GM21528 (cell line): ENCODE data around the gene OCSTAMP.
A peak's percentile ranks its signal among the peaks of the same experiment; 100 is the strongest.

Experiments used
- ATAC-seq: cut with Tn5 transposase; IDR thresholded peaks from one replicate; pipeline ENCODE4 v1.9.1; 2021; ENCODE audit warnings: mild to moderate bottlenecking, moderate library complexity; ENCODE audit not compliant: unreplicated experiment, low FRiP score

Gene OCSTAMP

GRCh38 chr20:46554828-46555227 lies 4.4 kb upstream of the OCSTAMP start:
- no peak for ATAC-seq

GRCh38 chr20:46553926-46554325 lies 3.5 kb upstream of the OCSTAMP start:
- ATAC-seq = no peak

DNA sequence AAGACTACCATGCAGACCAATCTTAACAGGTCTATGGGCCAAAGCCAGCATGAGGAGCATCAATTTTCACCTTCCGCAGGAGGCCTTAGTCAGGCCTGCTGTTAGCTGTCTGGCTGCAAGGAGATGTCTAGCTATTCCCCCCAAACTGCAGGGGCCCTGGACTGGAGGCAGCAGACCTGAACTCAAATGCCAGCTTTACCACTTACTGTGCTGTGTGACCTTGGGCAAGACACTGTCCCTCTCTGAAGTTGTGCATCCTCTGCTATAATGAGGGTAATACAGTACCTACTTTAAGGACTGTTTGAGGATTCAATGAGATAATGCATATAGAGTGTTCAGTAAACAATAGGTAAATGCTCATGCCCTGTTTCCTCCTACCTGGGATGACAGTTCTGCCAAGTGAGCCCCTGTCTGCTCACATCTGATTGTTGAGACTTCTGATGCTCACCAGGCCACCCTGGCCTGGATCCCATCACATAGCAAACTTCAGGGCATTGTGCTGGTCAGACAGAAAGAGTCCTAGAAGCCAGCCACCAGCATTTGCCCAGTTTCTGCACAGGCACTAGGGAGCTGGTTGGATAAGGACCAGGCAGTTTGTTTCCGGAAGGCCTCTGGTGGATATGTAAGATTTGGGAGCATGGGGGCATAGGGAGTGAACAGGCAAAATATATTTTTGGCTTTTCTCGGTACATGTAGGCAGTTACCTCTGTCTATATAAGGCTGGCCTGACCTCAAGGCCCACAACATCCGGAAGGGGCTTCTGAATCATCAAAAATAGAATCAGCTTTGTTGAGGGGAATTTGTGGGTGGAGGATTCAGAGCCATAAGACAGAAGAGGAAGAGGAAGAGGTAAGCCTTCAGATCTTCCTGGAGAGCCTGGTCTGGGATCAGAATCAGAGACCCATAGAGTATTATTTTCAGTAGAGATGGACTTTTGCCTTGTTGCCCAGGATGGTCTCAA lies 2.3 kb upstream of the OCSTAMP start:
- ATAC-seq = peak; percentile 43

DNA sequence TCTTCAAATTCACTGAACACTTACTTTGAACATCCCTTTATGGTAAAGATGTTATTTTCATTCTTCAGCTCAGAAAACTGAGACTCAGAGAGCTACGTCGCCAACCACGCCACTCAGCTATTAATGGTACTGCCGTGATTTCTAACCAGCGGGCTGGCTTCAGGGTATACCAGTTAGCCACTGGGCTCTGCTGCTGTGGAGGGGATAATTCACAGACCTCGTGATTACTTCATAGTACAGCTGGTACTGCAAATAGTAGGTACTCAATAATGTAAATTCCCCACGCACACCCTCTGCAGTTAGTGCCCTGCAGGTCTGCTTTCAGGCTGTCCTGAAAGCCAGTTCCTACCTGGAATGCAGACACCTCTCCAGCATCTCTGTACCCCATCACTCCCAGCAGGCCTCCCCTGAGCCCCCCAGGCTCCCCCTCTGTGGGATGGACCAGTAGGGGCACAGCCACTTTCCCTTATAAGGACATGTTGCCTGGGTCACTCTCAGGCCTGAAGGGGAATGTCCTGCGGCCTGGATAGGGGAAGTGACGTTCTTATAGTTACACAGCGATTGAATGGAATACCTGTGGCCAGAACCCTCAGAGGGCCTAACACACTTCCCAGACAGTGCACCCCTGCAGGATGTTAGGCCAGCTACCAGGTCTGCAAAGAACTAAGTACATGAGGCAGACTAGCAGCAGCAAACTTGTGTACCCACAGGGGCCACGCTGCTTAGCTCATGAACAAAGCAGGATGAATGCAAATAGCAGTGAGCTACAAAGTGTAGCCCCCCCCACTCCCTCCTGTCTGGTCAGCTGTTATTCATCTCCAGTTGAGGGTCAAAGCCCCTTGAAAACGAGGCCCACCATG lies 1.3 kb upstream of the OCSTAMP start:
- no peak for ATAC-seq

DNA sequence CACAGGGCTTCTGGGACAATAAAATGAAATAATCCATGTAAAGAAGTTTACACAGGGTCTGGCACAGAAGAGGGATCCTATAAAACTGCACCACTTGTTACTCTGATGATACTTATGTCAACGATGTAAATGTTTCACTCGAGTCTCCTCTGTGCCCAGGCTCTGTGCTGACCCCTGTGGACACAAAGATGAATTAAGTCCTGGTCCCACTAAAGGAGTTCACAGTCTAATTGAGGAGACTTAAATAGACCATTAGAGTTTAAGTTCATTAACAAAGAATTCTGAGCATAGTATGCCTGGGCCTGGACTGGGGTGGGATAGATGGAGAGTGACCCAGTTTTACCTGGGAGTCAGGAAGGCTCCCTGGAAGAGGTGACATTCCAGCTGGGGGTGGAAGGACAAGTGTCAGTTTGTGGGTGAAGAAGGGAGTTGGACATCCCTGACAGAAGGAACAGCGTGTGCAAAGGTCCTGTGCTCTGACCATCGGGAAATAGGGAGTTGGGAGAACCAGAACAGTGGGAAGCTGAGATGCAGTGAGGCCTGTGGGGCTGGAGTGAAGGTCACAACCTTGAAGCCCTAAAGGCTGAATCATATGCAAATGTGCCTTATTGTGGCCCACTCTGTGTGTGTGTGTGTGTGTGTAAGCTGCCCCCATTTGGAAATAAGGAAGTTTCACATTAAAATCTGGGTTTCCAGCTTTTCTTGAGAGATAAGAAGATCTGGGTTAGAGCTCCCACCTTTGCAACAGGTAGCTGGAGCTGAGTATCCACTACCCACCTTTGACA lies 1.1 kb downstream of the OCSTAMP start:
- ATAC-seq = no peak

- ATAC-seq = no peak
Observed at GRCh38 chr20:46548688-46549087, 1.8 kb downstream of the OCSTAMP start.

DNA sequence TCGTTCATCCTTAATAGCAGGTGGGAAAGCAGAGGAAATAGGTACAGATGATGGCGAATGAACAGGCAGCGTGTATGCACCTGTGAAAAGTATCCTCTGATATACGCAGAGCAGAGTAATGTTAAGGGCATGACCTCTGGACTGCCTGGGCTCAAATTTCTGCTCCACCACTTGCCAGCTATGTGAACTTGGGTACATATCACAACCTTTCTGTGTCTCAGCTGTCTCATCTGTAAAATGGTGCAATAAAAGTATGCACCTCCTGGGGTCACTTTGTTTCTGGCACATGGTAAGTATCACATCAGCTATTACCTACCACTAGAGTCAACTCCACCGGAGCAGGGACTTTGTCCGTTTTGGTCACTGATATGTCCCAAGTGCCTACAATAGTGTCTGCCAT lies 2.5 kb downstream of the OCSTAMP start:
- ATAC-seq = no peak

- ATAC-seq = no peak
Observed at GRCh38 chr20:46546936-46547335, 3.5 kb downstream of the OCSTAMP start.

DNA sequence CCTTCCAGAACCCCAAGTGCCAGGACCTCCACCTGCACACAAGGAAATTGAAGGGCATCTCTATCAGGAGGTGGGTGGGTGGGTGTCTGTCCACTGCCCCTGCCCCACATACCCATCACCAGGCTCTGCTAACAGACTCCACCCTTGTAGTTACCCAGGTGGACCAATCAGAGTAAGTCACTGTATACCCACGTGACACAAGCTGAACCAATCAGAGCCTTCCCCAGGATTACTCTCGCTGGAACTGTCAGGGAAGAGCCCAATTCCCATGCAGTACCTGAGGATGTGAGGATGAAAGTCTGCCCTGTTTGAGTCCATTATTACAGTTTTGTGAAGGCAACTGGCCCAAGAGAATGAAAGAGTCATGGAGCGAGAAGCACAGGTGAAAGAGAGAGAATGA lies 4.2 kb downstream of the OCSTAMP start:
- no peak for ATAC-seq

GRCh38 chr20:46545827-46546138 lies 4.7 kb downstream of the OCSTAMP start:
- ATAC-seq = no peak

- ATAC-seq = no peak
Observed at GRCh38 chr20:46545077-46545826, 5.2 kb downstream of the OCSTAMP start.

DNA sequence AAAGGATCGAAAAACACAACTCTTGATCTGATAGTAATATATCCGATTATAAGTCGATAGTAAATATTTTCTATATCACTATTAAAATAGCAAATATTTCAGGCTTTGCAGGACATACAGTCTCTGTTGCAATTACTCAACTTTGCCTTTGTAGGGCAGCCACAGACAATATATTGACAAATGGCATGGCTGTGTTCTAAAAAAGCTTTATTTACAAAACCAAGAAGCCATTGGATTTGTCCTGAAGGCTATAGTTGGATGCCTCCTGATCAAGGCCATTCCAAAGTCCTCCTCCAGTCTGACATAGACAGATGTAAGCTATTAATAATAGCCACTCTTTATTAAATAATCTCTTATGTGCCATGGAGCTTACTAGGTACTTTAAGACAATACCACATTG lies 5.9 kb downstream of the OCSTAMP start:
- ATAC-seq = no peak

- no peak for ATAC-seq
Observed at GRCh38 chr20:46543959-46544358, 6.5 kb downstream of the OCSTAMP start.

DNA sequence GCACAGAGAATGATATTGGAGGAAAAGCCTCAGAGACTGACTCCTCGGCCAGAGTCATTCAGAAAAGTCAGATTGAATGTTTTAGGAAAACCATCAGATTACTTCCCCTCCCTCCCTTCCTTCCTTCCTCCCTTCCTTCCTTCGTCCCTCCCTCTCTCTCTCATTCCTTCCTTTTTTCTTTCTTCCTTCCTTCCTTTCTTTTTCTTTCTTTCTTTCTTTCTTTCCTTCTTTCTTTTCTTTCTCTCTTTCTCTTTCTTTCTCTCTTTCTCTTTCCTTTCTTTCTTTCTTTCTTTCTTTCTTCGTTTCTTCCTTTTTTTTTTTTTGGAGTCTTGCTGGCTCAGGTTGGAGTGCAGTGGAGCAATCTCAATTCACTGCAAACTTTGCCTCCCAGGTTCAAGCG lies 7.4 kb downstream of the OCSTAMP start:
- no peak for ATAC-seq

DNA sequence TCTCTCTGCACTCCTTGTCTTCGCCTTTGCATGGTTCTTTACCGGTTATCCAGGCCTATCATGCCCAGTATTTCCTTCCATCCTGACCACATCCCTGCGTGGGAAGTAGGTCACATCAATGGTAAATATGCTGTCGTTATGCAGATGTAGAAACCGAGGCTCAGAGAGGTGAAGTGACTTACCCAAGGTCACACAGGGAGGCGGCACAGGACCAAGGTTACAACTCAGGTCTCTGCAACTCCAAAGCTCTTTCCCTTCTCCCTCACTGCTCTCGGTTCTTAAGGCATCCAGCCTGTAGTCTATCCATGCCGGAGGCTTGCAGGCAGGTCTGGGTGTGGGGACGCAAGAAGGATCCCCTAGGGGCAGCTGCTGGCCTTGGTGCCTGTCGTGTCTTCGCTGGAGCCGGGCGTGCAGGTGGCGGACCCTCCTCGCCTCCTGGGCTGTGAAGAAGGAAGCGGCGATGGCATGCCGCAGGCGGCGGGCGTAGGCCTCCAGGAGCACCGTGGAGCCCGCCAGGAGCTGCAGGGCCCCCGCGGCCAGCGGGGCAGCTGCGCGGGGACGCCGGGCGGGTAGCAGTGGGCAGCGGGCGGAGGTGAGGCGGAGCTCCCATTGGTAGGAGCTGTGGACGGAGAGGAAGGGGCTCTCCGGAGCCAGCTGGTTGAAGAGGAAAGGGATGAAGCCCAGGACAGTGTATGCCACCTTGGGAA lies 9.1 kb downstream of the OCSTAMP start:
- ATAC-seq = no peak

GRCh38 chr20:46539113-46539512 lies 11.3 kb downstream of the OCSTAMP start:
- ATAC-seq = no peak

- ATAC-seq = no peak
Observed at GRCh38 chr20:46530640-46531039, 19.8 kb downstream of the OCSTAMP start.

DNA sequence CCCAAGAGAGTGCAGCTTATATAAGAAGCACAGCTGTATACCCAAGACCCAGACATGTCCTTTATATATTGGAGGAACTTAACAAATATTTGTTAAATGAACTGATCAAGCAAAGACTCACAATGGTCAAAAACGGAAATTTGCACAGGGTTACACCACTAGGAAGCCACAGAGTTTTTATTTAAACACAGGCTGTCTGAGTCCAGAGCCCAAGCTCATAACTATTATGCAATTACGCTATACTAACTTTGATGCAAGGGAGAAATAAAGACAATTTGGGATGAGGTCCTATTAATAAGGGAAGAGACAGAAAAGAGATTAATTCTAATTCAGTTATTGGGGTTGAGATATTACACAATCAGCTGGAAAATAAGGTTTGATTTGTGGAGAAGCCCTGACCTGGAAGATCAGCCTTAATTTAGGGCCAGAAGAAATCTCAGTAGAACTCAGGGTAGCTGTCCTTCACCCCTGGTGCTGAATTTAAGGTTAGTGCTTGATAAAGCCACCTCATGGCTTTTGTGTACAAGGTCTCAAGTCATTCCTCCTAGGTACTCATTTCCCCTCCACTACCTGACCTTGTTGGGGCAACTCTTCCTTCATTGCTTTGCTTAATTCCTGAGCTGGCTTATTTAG lies 26.6 kb downstream of the OCSTAMP start:
- no peak for ATAC-seq

- no peak for ATAC-seq
Observed at GRCh38 chr20:46523108-46523507, 27.3 kb downstream of the OCSTAMP start.
